Skeletal muscle tissue (tissue), 5 donors: ENCODE measurements around the gene ZDHHC19. TPM values are rescaled to one million over a fixed set of nuclear protein-coding genes. Genes with fewer than 3 reads are reported as not detected.

Experiments
- H3K27ac ChIP-seq: one replicate; pipeline ENCODE4 v1.7.0; 2013; ENCODE audit warnings: mild to moderate bottlenecking, low read depth, low read length, inconsistent platforms
- H3K27me3 ChIP-seq, 3 donors: one replicate each; pipeline ENCODE4 v1.7.0; 2013; ENCODE audit warnings: low read length in 3 of 3; ENCODE audit not compliant: control insufficient read depth in 3 of 3, insufficient read depth in 3 of 3
- H3K36me3 ChIP-seq, 3 donors: one replicate each; pipeline ENCODE4 v1.7.0; 2013; ENCODE audit warnings: low read length in 3 of 3; ENCODE audit not compliant: control insufficient read depth in 3 of 3, insufficient read depth in 3 of 3
- H3K4me1 ChIP-seq, 3 donors: one replicate each; pipeline ENCODE4 v1.7.0; 2013; ENCODE audit warnings: low read length in 3 of 3, mild to moderate bottlenecking in 3 of 3; ENCODE audit not compliant: control insufficient read depth in 3 of 3, insufficient read depth in 3 of 3
- H3K4me3 ChIP-seq, 3 donors: one replicate each; pipeline ENCODE4 v1.7.0; 2013; ENCODE audit warnings: low read length in 3 of 3
- H3K9ac ChIP-seq, 3 donors: one replicate each; pipeline ENCODE4 v1.7.0; 2013; ENCODE audit warnings: low read length in 3 of 3, mild to moderate bottlenecking in 3 of 3, moderate library complexity in 2 of 3, low read depth in 1 of 3
- H3K9me3 ChIP-seq, 3 donors: one replicate each; pipeline ENCODE4 v1.7.0; 2013; ENCODE audit warnings: low read length in 3 of 3; ENCODE audit not compliant: control insufficient read depth in 3 of 3
- small RNA-seq: library from RNA; depleted of rRNA; stranded (forward); fragments of <200 nt; gene quantifications from one replicate; pipeline ENCODE3, GENCODE V24; 2014
- total RNA-seq: library from RNA; depleted of rRNA; stranded (reverse); fragments of >200 nt; gene quantifications from one replicate; pipeline ENCODE4 v1.2.3, GENCODE V29; 2014
- donor health status: Osteomylitis.

Gene ZDHHC19
- total RNA-seq, 1 donor from 2014 or later: not detected

DNA sequence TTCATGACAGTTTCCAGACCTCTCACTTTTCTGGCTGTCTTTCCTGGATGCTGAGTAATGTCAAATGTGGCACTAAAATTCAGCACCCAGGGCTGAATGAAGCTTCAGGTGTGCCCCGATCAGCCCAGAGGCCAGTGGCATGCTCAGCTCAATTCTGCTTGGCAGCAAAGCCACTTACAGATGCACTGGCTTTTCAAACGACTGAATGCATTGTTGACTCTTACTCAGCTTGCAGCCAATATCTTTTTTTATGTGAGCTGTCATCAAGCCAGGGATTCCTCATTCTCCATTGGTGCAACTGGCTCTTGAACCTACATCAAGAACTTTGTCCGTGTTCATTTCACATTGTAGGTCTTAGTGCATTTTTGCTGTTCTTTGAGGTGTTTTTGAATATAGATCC is 60.7 kb downstream of the ZDHHC19 start:
- H3K27me3 ChIP-seq: no peaks in the 10 kb centered on the region
- peaks cover 3 to 20% (median 13%) of the 10 kb centered on the region in 3 donors for H3K4me1 ChIP-seq
- H3K9me3 ChIP-seq: no peaks in the 10 kb centered on the region
- H3K27ac ChIP-seq: no peak overlapping the region
- no peak overlapping the region for H3K4me3 ChIP-seq
- H3K36me3 ChIP-seq: no peaks in the 10 kb centered on the region
- no peak overlapping the region for H3K9ac ChIP-seq

DNA sequence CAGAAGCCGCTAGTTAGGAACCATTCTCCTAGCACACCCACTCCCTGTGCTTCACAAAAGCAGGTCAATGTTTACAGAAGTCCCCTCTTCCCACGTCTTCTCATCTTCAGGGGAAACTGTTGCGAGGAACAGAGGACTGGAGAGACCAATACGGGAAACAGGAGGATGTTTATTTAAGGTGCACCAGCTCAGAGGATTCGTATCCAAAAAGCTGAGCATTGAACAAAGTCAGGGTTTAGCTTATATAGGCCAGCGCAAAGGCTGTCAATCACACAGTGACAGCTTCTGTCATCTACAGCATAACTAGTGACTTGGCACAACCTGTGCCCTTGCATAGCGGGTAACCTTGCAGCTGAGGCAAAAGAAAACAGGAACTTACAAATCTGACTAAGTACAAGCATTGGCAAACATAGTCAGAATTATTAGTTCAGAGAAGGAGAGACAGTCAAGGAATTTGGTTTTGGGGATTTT is 61.3 kb downstream of the ZDHHC19 start:
- Histone ChIP-seq H3K9ac (no peak overlapping the region), H3K27ac (no peak overlapping the region), H3K36me3 (no peaks in the 10 kb centered on the region), H3K4me3 (no peak overlapping the region), H3K9me3 (no peaks in the 10 kb centered on the region), H3K27me3 (no peaks in the 10 kb centered on the region), H3K4me1 (peaks cover 3 to 20% (median 13%) of the 10 kb centered on the region in 3 donors)

DNA sequence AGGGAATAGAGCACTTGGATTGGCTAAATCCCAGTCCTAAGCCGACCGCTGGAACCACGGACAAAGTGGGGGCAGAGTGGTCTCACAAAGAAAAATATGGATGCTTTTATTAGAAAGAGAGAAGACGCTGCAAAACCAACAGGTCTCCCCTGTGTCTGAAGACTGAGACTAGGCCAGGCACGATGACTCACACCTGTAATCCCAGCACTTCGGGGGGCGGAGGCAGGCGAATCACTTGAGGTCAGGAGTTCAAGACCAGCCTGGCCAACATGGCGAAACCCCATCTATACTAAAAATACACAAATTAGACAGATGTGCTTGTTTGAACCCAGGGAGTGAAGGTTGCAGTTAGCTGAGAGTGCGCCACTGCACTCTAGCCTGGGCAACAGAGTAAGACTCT is 61.8 kb downstream of the ZDHHC19 start:
- no peak overlapping the region for H3K9ac ChIP-seq
- no peak overlapping the region for H3K27ac ChIP-seq
- H3K27me3 ChIP-seq: no peaks in the 10 kb centered on the region
- no peaks in the 10 kb centered on the region for H3K9me3 ChIP-seq
- H3K4me1 ChIP-seq: peaks cover 3 to 20% (median 13%) of the 10 kb centered on the region in 3 donors
- H3K36me3 ChIP-seq: no peaks in the 10 kb centered on the region
- H3K4me3 ChIP-seq: no peak overlapping the region

Small RNA genes lying within 50 kb of the gene (small RNA-seq; reads per million reads assigned to genes)
- gene RF00019: not detected

Other genes with a start within 250 kb of the ZDHHC19 start
- gene TFRC, start 129.3 kb downstream of the ZDHHC19 start, total RNA-seq: 93.4 TPM
- gene SLC51A, start 5.1 kb upstream of the ZDHHC19 start, total RNA-seq: 2.1 TPM
- gene PCYT1A, start 76.3 kb upstream of the ZDHHC19 start, total RNA-seq: 35.0 TPM
- 4.2 TPM for gene DYNLT2B, start 106.8 kb upstream of the ZDHHC19 start, total RNA-seq
- not detected for gene TM4SF19, start 127.0 kb upstream of the ZDHHC19 start, total RNA-seq
- gene UBXN7, start 221.0 kb upstream of the ZDHHC19 start, total RNA-seq: 26.1 TPM